Measurements from ENCODE around the gene CC2D1B. TPM values are rescaled to one million over a fixed set of nuclear protein-coding genes. Genes with fewer than 3 reads are reported as not detected.

CC2D1B gene
- total and polyA plus RNA-seq, 4 experiments from 2014 or later, result 2.6 to 84.1 (median 49.3) TPM

DNA sequence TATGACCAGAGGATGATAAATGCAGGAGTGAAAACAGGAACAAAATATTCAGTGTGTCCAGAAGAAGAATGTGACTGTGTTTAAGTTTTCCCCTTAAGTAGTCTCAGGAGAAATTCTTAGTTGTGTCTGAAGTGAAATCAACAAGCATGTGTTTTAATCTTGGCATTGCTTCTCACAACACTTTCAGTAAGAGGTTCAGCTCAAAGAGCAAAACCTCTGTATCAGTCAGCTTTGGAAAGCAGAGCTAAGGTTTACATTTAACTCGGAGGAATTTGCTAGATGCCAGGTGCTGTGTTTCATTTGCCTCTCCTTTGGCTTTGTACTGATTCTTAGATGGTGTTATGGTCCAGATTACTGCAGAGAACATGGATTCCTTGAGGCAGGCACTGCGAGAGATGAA is 28.6 kb downstream of the CC2D1B start:
- no peaks in the 10 kb centered on the region for H3K4me1 ChIP-seq (ENCODE audit: insufficient read depth, low read length)
- H3K9me3 Mint-ChIP-seq, result no peaks in the 10 kb centered on the region

DNA sequence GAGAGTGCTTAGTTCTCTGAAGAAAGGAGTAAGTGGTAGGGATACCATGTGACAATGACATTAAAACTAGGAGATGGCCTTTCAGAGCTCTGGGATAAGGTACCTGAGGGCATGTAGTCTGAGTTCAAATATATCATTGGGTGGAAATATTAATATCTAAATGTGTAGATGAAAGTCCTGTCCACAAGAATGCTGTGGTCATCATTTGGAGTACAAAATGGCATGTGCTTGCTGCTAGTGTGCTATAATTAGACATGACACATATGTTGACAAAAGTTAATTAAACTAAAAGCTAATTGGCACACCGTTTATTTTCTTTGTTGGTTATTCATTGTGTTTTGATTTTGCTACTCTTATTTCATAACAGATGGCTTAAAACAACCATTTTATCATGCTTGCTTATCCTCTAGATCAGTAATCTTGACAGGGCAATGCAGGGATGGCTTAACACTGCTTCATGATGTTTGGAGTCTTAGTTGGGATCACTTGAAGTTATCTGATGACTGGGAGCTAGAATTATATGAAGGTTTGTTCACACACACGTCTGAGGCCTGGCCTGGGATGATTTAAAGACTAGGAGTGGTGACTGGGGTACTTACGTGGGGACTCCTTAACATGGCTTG is 31.0 kb downstream of the CC2D1B start:
- Histone ChIP-seq H3K36me3 (ENCODE audit: insufficient read depth, low read length) (no peaks in the 10 kb centered on the region), H3K9me3 (ENCODE audit: control insufficient read depth in 1 of 2, low read length in 2 of 2) (no peaks in the 10 kb centered on the region), H3K27me3 (ENCODE audit: insufficient read depth, low read length) (no peaks in the 10 kb centered on the region), H3K4me1 (ENCODE audit: insufficient read depth, low read length) (no peaks in the 10 kb centered on the region), H3K27ac (ENCODE audit: low read depth, low read length) (no peak overlapping the region), H3K4me3 (ENCODE audit: low read length in 2 of 2) (no peak overlapping the region)
- H3K4me1 Mint-ChIP-seq, result peaks cover 0 to 4% (median 2%) of the 10 kb centered on the region in 4 donors
- CTCF ChIA-PET (ENCODE audit: partially characterized antibody), result interaction anchor here (1.6 kb wide), 1 partner anchor 38 kb away, joined by 5 read pairs; no protein-coding TSS in a partner anchor
- intact Hi-C loops (cut with micrococcal nuclease), result no loop called here
- no peaks in the 10 kb centered on the region for H3K27me3 Mint-ChIP-seq
- no peak overlapping the region for H3K4me3 Mint-ChIP-seq
- H3K27ac Mint-ChIP-seq, result no peak overlapping the region
- H3K9me3 Mint-ChIP-seq, result no peaks in the 10 kb centered on the region
- DNase-seq, result no peak
- POLR2A ChIA-PET (ENCODE audit: partially characterized antibody), result no interaction called here
- peaks cover 8 to 11% of the 10 kb centered on the region in 2 donors for H3K36me3 Mint-ChIP-seq

More for the DNA sequence above, 28.6 kb downstream of the CC2D1B start:
- H3K27ac Mint-ChIP-seq, result peak overlapping the region in 1 of 7 donors; percentile 48
- POLR2A ChIA-PET (ENCODE audit: partially characterized antibody), result no interaction called here
- intact Hi-C loops (cut with micrococcal nuclease), result no loop called here
- H3K4me3 ChIP-seq (ENCODE audit: low read length in 2 of 2), result no peak overlapping the region
- H3K27ac ChIP-seq (ENCODE audit: low read depth, low read length), result no peak overlapping the region
- no peaks in the 10 kb centered on the region for H3K9me3 ChIP-seq (ENCODE audit: control insufficient read depth in 1 of 2, low read length in 2 of 2)
- peaks cover 8 to 11% of the 10 kb centered on the region in 2 donors for H3K36me3 Mint-ChIP-seq
- DNase-seq, result no peak
- H3K4me3 Mint-ChIP-seq, result no peak overlapping the region
- H3K27me3 Mint-ChIP-seq, result no peaks in the 10 kb centered on the region
- H3K27me3 ChIP-seq (ENCODE audit: insufficient read depth, low read length), result no peaks in the 10 kb centered on the region
- H3K4me1 Mint-ChIP-seq, result no peaks in the 10 kb centered on the region
- no peaks in the 10 kb centered on the region for H3K36me3 ChIP-seq (ENCODE audit: insufficient read depth, low read length)
- CTCF ChIA-PET (ENCODE audit: partially characterized antibody), result no interaction called here

DNA sequence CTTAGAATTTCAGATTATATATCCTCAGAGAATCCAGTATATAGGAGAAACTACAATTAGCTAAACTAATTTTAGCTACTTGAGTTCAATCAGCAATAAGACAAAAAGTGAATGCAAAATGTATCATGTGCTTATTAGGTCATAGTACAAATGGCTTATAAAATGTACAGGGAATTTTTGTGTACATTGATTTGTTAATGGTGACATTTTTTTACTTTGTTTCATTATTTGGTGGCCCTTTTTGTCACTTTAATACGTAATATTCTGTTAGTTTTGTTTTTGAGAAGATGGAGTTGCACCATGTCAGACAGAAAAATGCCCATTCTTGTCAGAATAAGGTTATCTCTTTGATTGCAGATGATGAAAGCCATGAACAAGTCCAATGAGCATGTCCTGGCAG is 33.6 kb downstream of the CC2D1B start:
- no peak overlapping the region for H3K27ac Mint-ChIP-seq
- intact Hi-C loops (cut with micrococcal nuclease), result no loop called here

DNA sequence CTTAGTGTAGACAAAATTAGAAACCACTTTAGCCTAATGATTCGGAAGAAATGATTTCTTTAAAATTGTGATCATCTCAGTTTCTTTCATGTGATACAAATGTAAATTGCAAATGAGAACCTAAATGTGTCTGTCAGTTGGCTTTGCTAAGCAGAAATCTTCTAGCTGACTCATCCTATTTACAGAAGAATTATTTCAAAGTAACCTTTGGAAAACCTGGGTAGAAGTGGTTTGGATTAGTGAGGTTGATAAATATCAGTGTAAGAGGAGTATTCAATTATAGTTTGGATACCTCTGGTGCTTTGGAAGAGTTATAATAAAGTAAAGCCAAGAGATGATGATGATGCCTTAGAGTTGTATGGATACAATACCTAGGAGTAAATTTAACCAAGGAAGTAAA is 37.4 kb downstream of the CC2D1B start:
- POLR2A ChIA-PET (ENCODE audit: partially characterized antibody), result no interaction called here

More for the DNA sequence above, 33.6 kb downstream of the CC2D1B start:
- Mint-ChIP-seq H3K36me3 (peaks cover 0 to 11% of the 10 kb centered on the region in 2 donors), H3K9me3 (no peaks in the 10 kb centered on the region), H3K4me1 (peaks cover 0 to 4% (median 2%) of the 10 kb centered on the region in 4 donors), H3K4me3 (no peak overlapping the region), H3K27me3 (no peaks in the 10 kb centered on the region)
- Histone ChIP-seq H3K9me3 (ENCODE audit: control insufficient read depth in 1 of 2, low read length in 2 of 2) (no peaks in the 10 kb centered on the region), H3K27ac (ENCODE audit: low read depth, low read length) (no peak overlapping the region), H3K36me3 (ENCODE audit: insufficient read depth, low read length) (no peaks in the 10 kb centered on the region), H3K4me1 (ENCODE audit: insufficient read depth, low read length) (no peaks in the 10 kb centered on the region), H3K27me3 (ENCODE audit: insufficient read depth, low read length) (no peaks in the 10 kb centered on the region), H3K4me3 (ENCODE audit: low read length in 2 of 2) (no peak overlapping the region)
- POLR2A ChIA-PET (ENCODE audit: partially characterized antibody), result no interaction called here
- DNase-seq, result no peak
- CTCF ChIA-PET (ENCODE audit: partially characterized antibody), result no interaction called here

DNA sequence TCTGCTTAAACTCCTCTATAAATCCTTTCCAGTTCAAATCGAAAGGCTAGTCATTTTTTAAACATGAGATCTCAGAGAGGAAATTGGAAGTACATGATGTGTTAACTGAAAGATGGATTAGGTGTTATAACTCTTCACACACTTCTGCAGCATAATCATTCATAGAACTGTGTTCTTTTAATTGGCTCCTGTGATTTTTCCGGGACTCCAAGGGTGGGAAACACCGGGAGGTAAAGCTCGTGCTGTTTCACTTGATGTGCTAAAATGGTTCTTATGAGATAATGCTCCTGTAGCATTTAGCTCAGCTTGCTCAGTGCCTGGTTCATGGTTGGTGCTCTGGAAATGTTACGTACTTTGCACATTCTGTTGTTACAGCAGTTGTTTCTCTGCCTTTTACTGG is 40.2 kb downstream of the CC2D1B start:
- peaks cover 0 to 2% (median 0%) of the 10 kb centered on the region in 8 donors for H3K9me3 Mint-ChIP-seq
- H3K27me3 ChIP-seq (ENCODE audit: insufficient read depth, low read length), result no peaks in the 10 kb centered on the region
- no peaks in the 10 kb centered on the region for H3K4me1 ChIP-seq (ENCODE audit: insufficient read depth, low read length)
- no peak overlapping the region for H3K4me3 ChIP-seq (ENCODE audit: low read length in 2 of 2)
- H3K36me3 ChIP-seq (ENCODE audit: insufficient read depth, low read length), result no peaks in the 10 kb centered on the region
- intact Hi-C loops (cut with micrococcal nuclease), result no loop called here
- no peaks in the 10 kb centered on the region for H3K9me3 ChIP-seq (ENCODE audit: control insufficient read depth in 1 of 2, low read length in 2 of 2)
- CTCF ChIA-PET (ENCODE audit: partially characterized antibody), result no interaction called here
- DNase-seq, result no peak
- no peaks in the 10 kb centered on the region for H3K36me3 Mint-ChIP-seq
- POLR2A ChIA-PET (ENCODE audit: partially characterized antibody), result no interaction called here
- peaks cover 0 to 4% (median 2%) of the 10 kb centered on the region in 4 donors for H3K4me1 Mint-ChIP-seq
- no peak overlapping the region for H3K27ac ChIP-seq (ENCODE audit: low read depth, low read length)
- H3K27me3 Mint-ChIP-seq, result no peaks in the 10 kb centered on the region
- H3K4me3 Mint-ChIP-seq, result no peak overlapping the region
- no peak overlapping the region for H3K27ac Mint-ChIP-seq

More for the DNA sequence above, 37.4 kb downstream of the CC2D1B start:
- H3K27ac ChIP-seq (ENCODE audit: low read depth, low read length), result no peak overlapping the region
- no peaks in the 10 kb centered on the region for H3K4me1 ChIP-seq (ENCODE audit: insufficient read depth, low read length)
- peaks cover 0 to 4% (median 2%) of the 10 kb centered on the region in 4 donors for H3K4me1 Mint-ChIP-seq
- no peaks in the 10 kb centered on the region for H3K27me3 Mint-ChIP-seq
- H3K27me3 ChIP-seq (ENCODE audit: insufficient read depth, low read length), result no peaks in the 10 kb centered on the region
- no peaks in the 10 kb centered on the region for H3K36me3 Mint-ChIP-seq
- H3K9me3 ChIP-seq (ENCODE audit: control insufficient read depth in 1 of 2, low read length in 2 of 2), result no peaks in the 10 kb centered on the region
- H3K27ac Mint-ChIP-seq, result no peak overlapping the region
- H3K4me3 ChIP-seq (ENCODE audit: low read length in 2 of 2), result no peak overlapping the region
- DNase-seq, result no peak
- H3K4me3 Mint-ChIP-seq, result no peak overlapping the region
- intact Hi-C loops (cut with micrococcal nuclease), result no loop called here
- H3K36me3 ChIP-seq (ENCODE audit: insufficient read depth, low read length), result no peaks in the 10 kb centered on the region
- peaks cover 0 to 2% (median 0%) of the 10 kb centered on the region in 8 donors for H3K9me3 Mint-ChIP-seq
- CTCF ChIA-PET (ENCODE audit: partially characterized antibody), result no interaction called here

DNA sequence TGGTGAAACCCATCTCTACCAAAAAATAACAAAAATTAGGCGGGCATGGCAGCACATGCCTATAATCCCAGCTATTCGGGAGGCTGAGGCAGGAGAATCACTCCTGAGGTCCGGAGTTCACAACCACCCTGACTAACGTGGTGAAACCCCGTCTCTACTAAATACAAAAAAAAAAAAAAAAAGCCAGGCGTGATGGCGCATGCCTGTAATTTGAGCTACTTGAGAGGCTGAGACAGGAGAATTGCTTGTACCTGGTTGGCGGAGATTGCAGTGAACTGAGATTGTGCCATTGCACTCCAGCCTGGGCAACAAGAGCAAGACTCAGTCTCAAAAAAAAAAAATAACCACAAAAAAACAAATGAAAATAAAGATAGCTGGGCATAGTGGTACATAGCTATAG is 42.3 kb downstream of the CC2D1B start:
- Mint-ChIP-seq H3K4me3 (peak overlapping the region in 1 of 8 donors; percentile 27), H3K27me3 (no peaks in the 10 kb centered on the region), H3K4me1 (no peaks in the 10 kb centered on the region), H3K36me3 (no peaks in the 10 kb centered on the region), H3K9me3 (peaks cover 0 to 2% (median 0%) of the 10 kb centered on the region in 8 donors), H3K27ac (no peak overlapping the region)
- Histone ChIP-seq H3K4me1 (ENCODE audit: insufficient read depth, low read length) (no peaks in the 10 kb centered on the region), H3K4me3 (ENCODE audit: low read length in 2 of 2) (no peak overlapping the region), H3K27me3 (ENCODE audit: insufficient read depth, low read length) (no peaks in the 10 kb centered on the region), H3K9me3 (ENCODE audit: control insufficient read depth in 1 of 2, low read length in 2 of 2) (no peaks in the 10 kb centered on the region), H3K36me3 (ENCODE audit: insufficient read depth, low read length) (no peaks in the 10 kb centered on the region), H3K27ac (ENCODE audit: low read depth, low read length) (no peak overlapping the region)
- DNase-seq, result no peak
- ChIA-PET POLR2A (ENCODE audit: partially characterized antibody) (no interaction called here), CTCF (ENCODE audit: partially characterized antibody) (interaction anchor here (0.6 to 0.8 kb wide), 2 partner anchors 129 to 213 kb away, joined by 3 to 4 read pairs; no protein-coding TSS in a partner anchor)
- intact Hi-C loops (cut with micrococcal nuclease), result no loop called here

GRCh38 chr1:52321061-52321460 is 44.9 kb downstream of the CC2D1B start:
- H3K27me3 ChIP-seq (ENCODE audit: insufficient read depth, low read length), result no peaks in the 10 kb centered on the region
- Mint-ChIP-seq H3K27ac (no peak overlapping the region), H3K4me1 (no peaks in the 10 kb centered on the region), H3K36me3 (no peaks in the 10 kb centered on the region), H3K4me3 (no peak overlapping the region), H3K27me3 (no peaks in the 10 kb centered on the region), H3K9me3 (peaks cover 0 to 2% (median 0%) of the 10 kb centered on the region in 8 donors)
- no peak for DNase-seq
- H3K4me3 ChIP-seq (ENCODE audit: low read length in 2 of 2), result no peak overlapping the region
- ChIA-PET POLR2A (ENCODE audit: partially characterized antibody) (no interaction called here), CTCF (ENCODE audit: partially characterized antibody) (no interaction called here)
- no peaks in the 10 kb centered on the region for H3K36me3 ChIP-seq (ENCODE audit: insufficient read depth, low read length)
- no peaks in the 10 kb centered on the region for H3K4me1 ChIP-seq (ENCODE audit: insufficient read depth, low read length)
- no peak overlapping the region for H3K27ac ChIP-seq (ENCODE audit: low read depth, low read length)
- intact Hi-C loops (cut with micrococcal nuclease), result no loop called here
- H3K9me3 ChIP-seq (ENCODE audit: control insufficient read depth in 1 of 2, low read length in 2 of 2), result no peaks in the 10 kb centered on the region

All from CD4-positive, alpha-beta memory T cell (primary cell).